Measurements from ENCODE around the gene CLDN34.

GRCh38 chrX:9938516-9938915 lies 28.6 kb upstream of the CLDN34 start:
- no peak for TF ChIP-seq POLR2AphosphoS5 (IDR thresholded peaks at IDR 0.05; ENCODE audit: low read depth, low read length)
- no peak for TF ChIP-seq GABPA (IDR thresholded peaks at IDR 0.05; ENCODE audit: low read depth)
- no peak for TF ChIP-seq RFX5 (IDR thresholded peaks at IDR 0.05; ENCODE audit: low read length)
- TF ChIP-seq GATA2 (CRISPR knock-in tag; IDR thresholded peaks at IDR 0.05), result no peak
- TF ChIP-seq FOXJ3 (CRISPR knock-in tag; IDR thresholded peaks at IDR 0.05), result no peak
- TF ChIP-seq, protein P1, sequence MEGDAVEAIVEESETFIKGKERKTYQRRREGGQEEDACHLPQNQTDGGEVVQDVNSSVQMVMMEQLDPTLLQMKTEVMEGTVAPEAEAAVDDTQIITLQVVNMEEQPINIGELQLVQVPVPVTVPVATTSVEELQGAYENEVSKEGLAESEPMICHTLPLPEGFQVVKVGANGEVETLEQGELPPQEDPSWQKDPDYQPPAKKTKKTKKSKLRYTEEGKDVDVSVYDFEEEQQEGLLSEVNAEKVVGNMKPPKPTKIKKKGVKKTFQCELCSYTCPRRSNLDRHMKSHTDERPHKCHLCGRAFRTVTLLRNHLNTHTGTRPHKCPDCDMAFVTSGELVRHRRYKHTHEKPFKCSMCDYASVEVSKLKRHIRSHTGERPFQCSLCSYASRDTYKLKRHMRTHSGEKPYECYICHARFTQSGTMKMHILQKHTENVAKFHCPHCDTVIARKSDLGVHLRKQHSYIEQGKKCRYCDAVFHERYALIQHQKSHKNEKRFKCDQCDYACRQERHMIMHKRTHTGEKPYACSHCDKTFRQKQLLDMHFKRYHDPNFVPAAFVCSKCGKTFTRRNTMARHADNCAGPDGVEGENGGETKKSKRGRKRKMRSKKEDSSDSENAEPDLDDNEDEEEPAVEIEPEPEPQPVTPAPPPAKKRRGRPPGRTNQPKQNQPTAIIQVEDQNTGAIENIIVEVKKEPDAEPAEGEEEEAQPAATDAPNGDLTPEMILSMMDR (IDR thresholded peaks at IDR 0.05), result no peak
- TF ChIP-seq YY1 (IDR thresholded peaks at IDR 0.05; ENCODE audit: low read depth), result no peak
- TF ChIP-seq NRF1 (IDR thresholded peaks at IDR 0.05; ENCODE audit: low read depth, low read length), result no peak
- TF ChIP-seq EP300 (IDR thresholded peaks at IDR 0.05; ENCODE audit: borderline replicate concordance in 1 of 2, low read depth in 1 of 2, low read length in 1 of 2), result no peak
- TF ChIP-seq SMC3 (IDR thresholded peaks at IDR 0.05; ENCODE audit: low read depth, low read length), result no peak
- no peak for TF ChIP-seq MAX (IDR thresholded peaks at IDR 0.05; ENCODE audit: low read depth)
- no peak for TF ChIP-seq RCOR1 (IDR thresholded peaks at IDR 0.05; ENCODE audit: low read length)

All from SK-N-SH (cell line).